Measurements from ENCODE around the gene ST8SIA6.

GRCh38 chr10:17309435-17309834, 145.0 kb downstream of the ST8SIA6 start:
- no peak for TF ChIP-seq CTCF (IDR thresholded peaks at IDR 0.05; ENCODE audit: insufficient read depth, low read length, poor library complexity, severe bottlenecking)
- no peak for TF ChIP-seq EZH2phosphoT487 (conservative IDR thresholded peaks at IDR 0.05; ENCODE audit: low read length)

All from SU-DHL-6 (cell line).